ENCODE data around the gene SLIT3.

DNA sequence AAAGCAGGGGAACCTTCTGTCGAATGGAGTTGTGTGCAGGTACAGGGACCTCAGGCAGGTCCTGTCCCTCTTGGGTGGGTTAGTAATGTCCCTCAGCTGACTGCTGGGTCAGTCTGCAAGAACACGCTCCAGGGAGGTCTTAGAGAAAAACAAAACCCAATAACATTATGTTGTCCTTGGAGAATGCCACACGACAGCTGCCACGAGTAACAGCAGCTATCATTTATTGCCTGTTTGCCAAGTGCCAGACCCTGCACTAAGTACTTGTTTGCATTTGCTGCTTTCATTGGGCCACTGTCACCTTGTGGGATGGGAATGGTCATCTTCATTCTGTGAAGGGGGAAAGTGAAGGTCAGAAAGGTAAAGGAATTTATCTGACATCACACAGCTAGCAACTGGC is 310.3 kb downstream of the SLIT3 start:
- TF ChIP-seq GATA3 (IDR thresholded peaks at IDR 0.05; ENCODE audit: low read depth, low read length) (no peak), GATA2 (IDR thresholded peaks at IDR 0.05; ENCODE audit: low read depth, low read length) (no peak)

Measured in SH-SY5Y (cell line).